ENCODE measurements around the gene KATNAL1.

- TF ChIP-seq, protein P1, sequence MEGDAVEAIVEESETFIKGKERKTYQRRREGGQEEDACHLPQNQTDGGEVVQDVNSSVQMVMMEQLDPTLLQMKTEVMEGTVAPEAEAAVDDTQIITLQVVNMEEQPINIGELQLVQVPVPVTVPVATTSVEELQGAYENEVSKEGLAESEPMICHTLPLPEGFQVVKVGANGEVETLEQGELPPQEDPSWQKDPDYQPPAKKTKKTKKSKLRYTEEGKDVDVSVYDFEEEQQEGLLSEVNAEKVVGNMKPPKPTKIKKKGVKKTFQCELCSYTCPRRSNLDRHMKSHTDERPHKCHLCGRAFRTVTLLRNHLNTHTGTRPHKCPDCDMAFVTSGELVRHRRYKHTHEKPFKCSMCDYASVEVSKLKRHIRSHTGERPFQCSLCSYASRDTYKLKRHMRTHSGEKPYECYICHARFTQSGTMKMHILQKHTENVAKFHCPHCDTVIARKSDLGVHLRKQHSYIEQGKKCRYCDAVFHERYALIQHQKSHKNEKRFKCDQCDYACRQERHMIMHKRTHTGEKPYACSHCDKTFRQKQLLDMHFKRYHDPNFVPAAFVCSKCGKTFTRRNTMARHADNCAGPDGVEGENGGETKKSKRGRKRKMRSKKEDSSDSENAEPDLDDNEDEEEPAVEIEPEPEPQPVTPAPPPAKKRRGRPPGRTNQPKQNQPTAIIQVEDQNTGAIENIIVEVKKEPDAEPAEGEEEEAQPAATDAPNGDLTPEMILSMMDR (optimal IDR thresholded peaks at IDR 0.05 in 1 of 3, IDR thresholded peaks at IDR 0.05 in 1 of 3, conservative IDR thresholded peaks at IDR 0.05 in 1 of 3; ENCODE audit: extremely low read depth in 1 of 3, insufficient read depth in 2 of 3, low read length in 3 of 3) = no peak
- no peak for TF ChIP-seq EZH2 (IDR thresholded peaks at IDR 0.05; ENCODE audit: low read length)
These were observed 72.7 kb downstream of the KATNAL1 start for GRCh38 chr13:30234619-30235162.
